HepG2 (cell line): ENCODE measurements around the gene BMF. TPM values are rescaled to one million over a fixed set of nuclear protein-coding genes. Genes with fewer than 3 reads are reported as not detected.

Source experiments
- ASH2L ChIP-seq: fragments of 300-600, 200-600 bp; sonication (generic); IDR thresholded peaks from 2 replicates; pipeline ENCODE4 v1.7.0; 2017; ENCODE audit warnings: low read depth, mild to moderate bottlenecking, moderate library complexity, mixed read lengths, low read length; ENCODE audit not compliant: insufficient read length
- DNMT3B ChIP-seq: conservative IDR thresholded peaks from 2 replicates; pipeline ENCODE4 v1.6.1; 2016; ENCODE audit warnings: missing biosample characterization, control low read depth
- EP300 ChIP-seq, 3 experiments: sonication (generic) in 1 of 3; formaldehyde crosslinking in 1 of 3; IDR thresholded peaks; 2 replicates each; pipeline versions ENCODE4 v1.5.1 to v1.6.1; 2011 to 2020; ENCODE audit warnings: low read depth in 2 of 3, low read length in 2 of 3, borderline replicate concordance in 1 of 3, improper control_type of control experiment in 1 of 3, mild to moderate bottlenecking in 1 of 3, missing genetic modification reagents in 1 of 3, moderate library complexity in 1 of 3
- MIER2 ChIP-seq: IDR thresholded peaks from 2 replicates; pipeline ENCODE4 v1.6.1; 2016; ENCODE audit warnings: missing biosample characterization, missing genetic modification reagents
- NCOA2 ChIP-seq: sonication (generic); formaldehyde crosslinking; IDR thresholded peaks from 2 replicates; pipeline ENCODE4 v1.8.0; 2022; ENCODE audit warnings: inconsistent platforms
- NR2F6 ChIP-seq, 2 experiments: IDR thresholded peaks; 2 replicates each; pipeline ENCODE4 v1.6.1; 2016; ENCODE audit warnings: antibody characterized with exemption in 1 of 2, mild to moderate bottlenecking in 1 of 2
- PITX1 ChIP-seq: sonication (generic); formaldehyde crosslinking; IDR thresholded peaks from 2 replicates; pipeline ENCODE4 v1.5.1; 2020; ENCODE audit warnings: mild to moderate bottlenecking, missing genetic modification reagents
- POLR2G ChIP-seq: fragments of 200-400 bp; formaldehyde crosslinking; IDR thresholded peaks from 2 replicates; pipeline ENCODE4 v1.6.1; 2018; ENCODE audit warnings: mild to moderate bottlenecking, low read depth, low read length, moderate library complexity
- RXRA ChIP-seq: sonication (generic); formaldehyde crosslinking; IDR thresholded peaks from 2 replicates; pipeline ENCODE4 v1.5.1; 2020; ENCODE audit warnings: missing genetic modification reagents
- ZNF264 ChIP-seq: sonication (generic); formaldehyde crosslinking; IDR thresholded peaks from 2 replicates; pipeline ENCODE4 v1.4.0; 2020; ENCODE audit warnings: missing genetic modification reagents
- ZNF780A ChIP-seq: sonication (generic); formaldehyde crosslinking; IDR thresholded peaks from 2 replicates; pipeline ENCODE4 v1.8.0; 2022; ENCODE audit warnings: mild to moderate bottlenecking, missing genetic modification reagents, moderate library complexity
- polyA plus RNA-seq, 8 experiments: library from polyadenylated mRNA; depleted of rRNA in 3 of 8; stranded (reverse) in 7 of 8; unstranded in 1 of 8; fragments of >200 nt; fragmentation: Illumina TruSeq in 4 of 8; extraction: Trizol in 4 of 8; gene quantifications; 2 replicates each; pipeline versions ENCODE4 v1.2.1 to v1.2.3, GENCODE V29; 2011 to 2016; ENCODE audit warnings: low read depth in 4 of 8, missing spikeins in 1 of 8, mixed read lengths in 1 of 8; ENCODE audit not compliant: insufficient read depth in 1 of 8
- total RNA-seq, 5 experiments: library from RNA; depleted of rRNA; stranded (reverse); fragments of >200 nt; fragmentation: Illumina TruSeq; extraction: Trizol; gene quantifications; 2 replicates each; pipeline ENCODE4 v1.2.3, GENCODE V29; 2016; ENCODE audit warnings: low read depth in 1 of 5
- TF ChIP-seq, protein P1 (sequence below): sonication (generic); formaldehyde crosslinking; IDR thresholded peaks from 2 replicates; pipeline ENCODE4 v1.4.0; 2020; ENCODE audit warnings: missing genetic modification reagents
- TF ChIP-seq, protein P2 (sequence below): sonication (generic); formaldehyde crosslinking; IDR thresholded peaks from 2 replicates; pipeline ENCODE4 v1.5.1; 2020; ENCODE audit warnings: missing genetic modification reagents, mild to moderate bottlenecking, borderline replicate concordance
- TF ChIP-seq, protein P3 (sequence below): sonication (generic); formaldehyde crosslinking; IDR thresholded peaks from 2 replicates; pipeline ENCODE4 v1.5.1; 2020; ENCODE audit warnings: mild to moderate bottlenecking, missing genetic modification reagents, borderline replicate concordance
- TF ChIP-seq, protein P4 (sequence below): sonication (generic); formaldehyde crosslinking; IDR thresholded peaks from 2 replicates; pipeline ENCODE4 v1.8.0; 2022; ENCODE audit warnings: missing genetic modification reagents, mild to moderate bottlenecking, moderate library complexity, borderline replicate concordance

Gene BMF
- total and polyA plus RNA-seq, 2 of the 13 experiments (the other 11 are each of a cell fraction or from before 2014, with no cell fraction given): 8.7 to 15.9 TPM

DNA sequence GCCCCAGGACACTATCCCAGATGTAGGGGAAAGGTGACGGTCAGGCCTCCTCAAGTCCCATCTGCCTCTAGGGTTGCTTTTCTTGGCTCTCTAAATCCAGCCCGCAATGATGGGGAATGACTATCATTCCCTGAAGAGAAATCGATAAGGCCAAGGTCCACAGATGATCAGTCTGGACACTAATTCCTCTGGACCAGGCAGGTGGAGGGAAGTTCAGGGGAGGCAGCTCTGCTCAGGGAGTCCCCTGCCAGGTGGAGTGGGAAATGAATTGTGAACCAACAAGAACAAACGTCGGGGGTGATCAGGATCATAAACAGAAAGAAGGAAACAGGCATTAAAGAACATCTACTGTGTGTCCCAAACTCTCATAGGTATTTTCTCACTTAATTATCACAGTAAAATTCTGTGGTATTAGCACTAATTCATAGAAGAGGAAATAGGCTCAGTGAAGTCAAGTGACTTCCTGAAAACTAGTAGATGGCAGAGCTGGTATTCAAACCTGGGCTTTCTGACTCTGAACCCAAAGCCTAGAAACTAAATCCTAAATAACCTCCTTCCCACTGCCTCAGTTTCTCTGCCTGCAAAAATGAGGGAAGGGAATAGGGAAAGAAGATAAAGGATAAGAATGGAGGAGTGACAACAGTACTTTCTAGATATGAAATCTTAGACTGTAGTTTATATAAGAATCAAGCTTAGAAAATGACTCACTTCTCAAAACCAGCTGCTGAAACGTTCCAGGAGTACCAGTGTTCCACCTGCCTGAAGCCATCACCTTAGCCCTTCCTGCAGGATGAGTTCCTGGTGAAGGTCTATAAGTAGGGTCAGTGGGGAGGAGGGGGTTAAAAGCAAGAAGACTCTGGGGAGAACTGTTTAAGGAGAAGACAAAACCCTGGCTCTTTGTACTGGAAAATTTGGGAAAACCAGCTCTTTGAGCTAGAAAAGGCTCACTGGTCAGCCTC, 7.5 kb downstream of the BMF start (continued):
- TF ChIP-seq, protein P1, sequence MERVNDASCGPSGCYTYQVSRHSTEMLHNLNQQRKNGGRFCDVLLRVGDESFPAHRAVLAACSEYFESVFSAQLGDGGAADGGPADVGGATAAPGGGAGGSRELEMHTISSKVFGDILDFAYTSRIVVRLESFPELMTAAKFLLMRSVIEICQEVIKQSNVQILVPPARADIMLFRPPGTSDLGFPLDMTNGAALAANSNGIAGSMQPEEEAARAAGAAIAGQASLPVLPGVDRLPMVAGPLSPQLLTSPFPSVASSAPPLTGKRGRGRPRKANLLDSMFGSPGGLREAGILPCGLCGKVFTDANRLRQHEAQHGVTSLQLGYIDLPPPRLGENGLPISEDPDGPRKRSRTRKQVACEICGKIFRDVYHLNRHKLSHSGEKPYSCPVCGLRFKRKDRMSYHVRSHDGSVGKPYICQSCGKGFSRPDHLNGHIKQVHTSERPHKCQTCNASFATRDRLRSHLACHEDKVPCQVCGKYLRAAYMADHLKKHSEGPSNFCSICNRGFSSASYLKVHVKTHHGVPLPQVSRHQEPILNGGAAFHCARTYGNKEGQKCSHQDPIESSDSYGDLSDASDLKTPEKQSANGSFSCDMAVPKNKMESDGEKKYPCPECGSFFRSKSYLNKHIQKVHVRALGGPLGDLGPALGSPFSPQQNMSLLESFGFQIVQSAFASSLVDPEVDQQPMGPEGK (CRISPR knock-in tag): no peak
- TF ChIP-seq, protein P2, sequence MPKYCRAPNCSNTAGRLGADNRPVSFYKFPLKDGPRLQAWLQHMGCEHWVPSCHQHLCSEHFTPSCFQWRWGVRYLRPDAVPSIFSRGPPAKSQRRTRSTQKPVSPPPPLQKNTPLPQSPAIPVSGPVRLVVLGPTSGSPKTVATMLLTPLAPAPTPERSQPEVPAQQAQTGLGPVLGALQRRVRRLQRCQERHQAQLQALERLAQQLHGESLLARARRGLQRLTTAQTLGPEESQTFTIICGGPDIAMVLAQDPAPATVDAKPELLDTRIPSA (CRISPR knock-in tag): no peak
- peak; percentile 53; the same call in 1 of the 2 replicates for TF ChIP-seq NCOA2 (CRISPR knock-in tag)
- peak; percentile 39 for TF ChIP-seq ASH2L
- 0 out of 2 replicates have a peak, but pooled peaks have one; percentile 33 for TF ChIP-seq DNMT3B (CRISPR knock-in tag)
- peak; percentile 38; the same call in 1 of the 2 replicates for TF ChIP-seq PITX1 (CRISPR knock-in tag)
- no peak for TF ChIP-seq POLR2G
- TF ChIP-seq, protein P3, sequence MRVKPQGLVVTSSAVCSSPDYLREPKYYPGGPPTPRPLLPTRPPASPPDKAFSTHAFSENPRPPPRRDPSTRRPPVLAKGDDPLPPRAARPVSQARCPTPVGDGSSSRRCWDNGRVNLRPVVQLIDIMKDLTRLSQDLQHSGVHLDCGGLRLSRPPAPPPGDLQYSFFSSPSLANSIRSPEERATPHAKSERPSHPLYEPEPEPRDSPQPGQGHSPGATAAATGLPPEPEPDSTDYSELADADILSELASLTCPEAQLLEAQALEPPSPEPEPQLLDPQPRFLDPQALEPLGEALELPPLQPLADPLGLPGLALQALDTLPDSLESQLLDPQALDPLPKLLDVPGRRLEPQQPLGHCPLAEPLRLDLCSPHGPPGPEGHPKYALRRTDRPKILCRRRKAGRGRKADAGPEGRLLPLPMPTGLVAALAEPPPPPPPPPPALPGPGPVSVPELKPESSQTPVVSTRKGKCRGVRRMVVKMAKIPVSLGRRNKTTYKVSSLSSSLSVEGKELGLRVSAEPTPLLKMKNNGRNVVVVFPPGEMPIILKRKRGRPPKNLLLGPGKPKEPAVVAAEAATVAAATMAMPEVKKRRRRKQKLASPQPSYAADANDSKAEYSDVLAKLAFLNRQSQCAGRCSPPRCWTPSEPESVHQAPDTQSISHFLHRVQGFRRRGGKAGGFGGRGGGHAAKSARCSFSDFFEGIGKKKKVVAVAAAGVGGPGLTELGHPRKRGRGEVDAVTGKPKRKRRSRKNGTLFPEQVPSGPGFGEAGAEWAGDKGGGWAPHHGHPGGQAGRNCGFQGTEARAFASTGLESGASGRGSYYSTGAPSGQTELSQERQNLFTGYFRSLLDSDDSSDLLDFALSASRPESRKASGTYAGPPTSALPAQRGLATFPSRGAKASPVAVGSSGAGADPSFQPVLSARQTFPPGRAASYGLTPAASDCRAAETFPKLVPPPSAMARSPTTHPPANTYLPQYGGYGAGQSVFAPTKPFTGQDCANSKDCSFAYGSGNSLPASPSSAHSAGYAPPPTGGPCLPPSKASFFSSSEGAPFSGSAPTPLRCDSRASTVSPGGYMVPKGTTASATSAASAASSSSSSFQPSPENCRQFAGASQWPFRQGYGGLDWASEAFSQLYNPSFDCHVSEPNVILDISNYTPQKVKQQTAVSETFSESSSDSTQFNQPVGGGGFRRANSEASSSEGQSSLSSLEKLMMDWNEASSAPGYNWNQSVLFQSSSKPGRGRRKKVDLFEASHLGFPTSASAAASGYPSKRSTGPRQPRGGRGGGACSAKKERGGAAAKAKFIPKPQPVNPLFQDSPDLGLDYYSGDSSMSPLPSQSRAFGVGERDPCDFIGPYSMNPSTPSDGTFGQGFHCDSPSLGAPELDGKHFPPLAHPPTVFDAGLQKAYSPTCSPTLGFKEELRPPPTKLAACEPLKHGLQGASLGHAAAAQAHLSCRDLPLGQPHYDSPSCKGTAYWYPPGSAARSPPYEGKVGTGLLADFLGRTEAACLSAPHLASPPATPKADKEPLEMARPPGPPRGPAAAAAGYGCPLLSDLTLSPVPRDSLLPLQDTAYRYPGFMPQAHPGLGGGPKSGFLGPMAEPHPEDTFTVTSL (CRISPR knock-in tag): 0 out of 2 replicates have a peak, but pooled peaks have one; percentile 29
- no peak for TF ChIP-seq MIER2
- TF ChIP-seq, protein P4, sequence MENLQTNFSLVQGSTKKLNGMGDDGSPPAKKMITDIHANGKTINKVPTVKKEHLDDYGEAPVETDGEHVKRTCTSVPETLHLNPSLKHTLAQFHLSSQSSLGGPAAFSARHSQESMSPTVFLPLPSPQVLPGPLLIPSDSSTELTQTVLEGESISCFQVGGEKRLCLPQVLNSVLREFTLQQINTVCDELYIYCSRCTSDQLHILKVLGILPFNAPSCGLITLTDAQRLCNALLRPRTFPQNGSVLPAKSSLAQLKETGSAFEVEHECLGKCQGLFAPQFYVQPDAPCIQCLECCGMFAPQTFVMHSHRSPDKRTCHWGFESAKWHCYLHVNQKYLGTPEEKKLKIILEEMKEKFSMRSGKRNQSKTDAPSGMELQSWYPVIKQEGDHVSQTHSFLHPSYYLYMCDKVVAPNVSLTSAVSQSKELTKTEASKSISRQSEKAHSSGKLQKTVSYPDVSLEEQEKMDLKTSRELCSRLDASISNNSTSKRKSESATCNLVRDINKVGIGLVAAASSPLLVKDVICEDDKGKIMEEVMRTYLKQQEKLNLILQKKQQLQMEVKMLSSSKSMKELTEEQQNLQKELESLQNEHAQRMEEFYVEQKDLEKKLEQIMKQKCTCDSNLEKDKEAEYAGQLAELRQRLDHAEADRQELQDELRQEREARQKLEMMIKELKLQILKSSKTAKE (CRISPR knock-in tag): 0 out of 2 replicates have a peak, but pooled peaks have one; percentile 16
- no peak for TF ChIP-seq ZNF780A (CRISPR knock-in tag)
- peak; percentile 18; the same call in 1 of the 2 replicates for TF ChIP-seq RXRA (CRISPR knock-in tag)
- no peak for TF ChIP-seq NR2F6 (IDR thresholded peaks at IDR 0.05)
- TF ChIP-seq NR2F6 (CRISPR knock-in tag; IDR thresholded peaks at IDR 0.05): no peak
- peak in 1 of 2 experiments; percentile 33; a peak in 1 of 4 replicates for TF ChIP-seq EP300 (IDR thresholded peaks at IDR 0.05; ENCODE audit: low read depth in 2 of 2, low read length in 2 of 2)
- no peak for TF ChIP-seq EP300 (CRISPR knock-in tag; IDR thresholded peaks at IDR 0.05; ENCODE audit: borderline replicate concordance)
- TF ChIP-seq ZNF264 (CRISPR knock-in tag): peak; percentile 67; the same call in 1 of the 2 replicates
